GM12891 (cell line): ENCODE data around the gene TBC1D8.

Experiments used
- DNase-seq: peaks from one replicate; pipeline ENCODE4 v3.0.0; 2011; ENCODE audit warnings: low spot score; ENCODE audit not compliant: insufficient read length
- FAIRE-seq: peaks from 2 replicates; lab custom pipeline; 2011; peaks lifted over from hg19 to GRCh38; lab: Jason Lieb, UNC
- PAX5 ChIP-seq: IDR thresholded peaks from 2 replicates; pipeline ENCODE4 v1.6.1; 2011; ENCODE audit warnings: low read length, moderate library complexity, mild to moderate bottlenecking; ENCODE audit not compliant: insufficient read depth, severe bottlenecking
- POLR2A ChIP-seq: IDR thresholded peaks from 2 replicates; pipeline ENCODE4 v1.6.1; 2011; ENCODE audit warnings: low read depth, low read length, control low read depth
- POLR2AphosphoS5 ChIP-seq: IDR thresholded peaks from 2 replicates; pipeline ENCODE4 v1.6.1; 2011; ENCODE audit warnings: low read depth, low read length, control low read depth
- POU2F2 ChIP-seq: IDR thresholded peaks from 2 replicates; pipeline ENCODE4 v1.6.1; 2011; ENCODE audit warnings: low read depth, mild to moderate bottlenecking, control low read depth, low read length, moderate library complexity
- SPI1 ChIP-seq: IDR thresholded peaks from 2 replicates; pipeline ENCODE4 v1.6.1; 2011; ENCODE audit warnings: low read depth, low read length, control low read depth
- TAF1 ChIP-seq: IDR thresholded peaks from 2 replicates; pipeline ENCODE4 v1.6.1; 2011; ENCODE audit warnings: low read depth, low read length, control low read depth

Gene TBC1D8

DNA sequence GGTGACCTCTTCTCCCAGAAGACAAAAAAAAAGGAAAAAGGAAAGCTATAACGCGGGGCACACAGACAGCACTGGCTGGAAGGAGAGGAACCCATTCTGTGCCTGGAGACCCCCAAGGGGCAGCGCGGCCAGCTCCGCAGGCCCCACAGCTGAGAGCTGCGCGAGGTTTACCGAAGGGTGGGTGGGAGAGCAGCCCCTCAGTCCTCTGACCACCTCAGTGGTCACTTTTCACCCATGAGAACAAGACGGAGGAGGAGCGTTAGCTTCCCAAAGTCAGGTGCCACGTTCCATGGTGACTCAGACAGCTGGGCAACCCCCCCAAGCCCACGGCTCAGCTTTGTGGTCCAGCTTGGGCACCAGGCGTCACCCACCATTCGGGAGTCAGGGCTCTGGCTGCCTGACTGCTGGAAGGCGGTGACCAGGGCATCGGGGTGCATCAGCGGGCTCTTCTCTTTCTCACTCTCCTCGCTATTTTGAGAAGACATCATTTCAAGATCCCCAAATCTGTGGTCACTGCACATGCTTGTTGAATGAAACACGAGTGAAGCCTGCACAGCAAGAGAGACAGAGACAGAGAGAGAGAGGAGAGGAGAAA is 113.9 kb downstream of the TBC1D8 start:
- FAIRE-seq (no peak), DNase-seq (no peak)
- TF ChIP-seq POLR2AphosphoS5, result no peak
- TF ChIP-seq SPI1, result no peak
- no peak for TF ChIP-seq PAX5
- no peak for TF ChIP-seq POU2F2
- TF ChIP-seq POLR2A, result no peak
- no peak for TF ChIP-seq TAF1

- peak; percentile 45 for FAIRE-seq
- DNase-seq, result peak; percentile 30
- TF ChIP-seq PAX5, result no peak
- no peak for TF ChIP-seq POU2F2
- TF ChIP-seq POLR2AphosphoS5, result no peak
- no peak for TF ChIP-seq SPI1
Observed at GRCh38 chr2:101036562-101036961, 114.6 kb downstream of the TBC1D8 start.

DNA sequence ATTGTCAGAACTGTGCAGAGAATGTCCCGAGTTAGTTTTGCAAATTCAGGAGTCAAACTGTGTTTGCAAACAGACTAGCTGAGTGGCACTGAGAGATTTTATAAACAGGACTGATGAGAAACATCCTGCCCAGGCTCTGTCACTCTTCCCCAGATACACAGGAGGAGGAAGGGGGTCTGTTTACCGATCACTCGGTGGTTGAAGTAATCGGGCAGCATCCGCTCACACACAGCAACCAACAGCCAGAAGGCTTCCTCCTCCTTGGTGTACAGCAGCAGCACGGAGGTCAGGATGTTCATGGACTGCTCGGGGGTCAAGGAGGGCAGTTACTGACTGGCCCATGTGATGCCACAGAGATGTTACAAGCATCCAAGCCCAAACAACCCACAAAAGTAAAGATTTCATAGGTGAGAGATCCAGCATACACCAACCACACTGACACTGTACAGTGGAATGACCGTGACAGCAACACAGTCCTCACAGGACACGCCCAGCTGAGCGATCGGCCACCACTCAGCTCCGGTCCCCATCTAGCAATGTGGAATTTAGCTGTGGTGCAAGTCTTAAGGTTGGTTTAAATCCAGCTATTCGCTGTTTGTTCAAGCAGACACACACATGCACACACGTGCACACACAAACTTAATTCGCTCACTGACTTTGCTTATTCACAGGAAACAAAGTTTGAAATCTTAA is 119.0 kb downstream of the TBC1D8 start:
- TF ChIP-seq PAX5, result no peak
- no peak for DNase-seq
- FAIRE-seq, result no peak

DNA sequence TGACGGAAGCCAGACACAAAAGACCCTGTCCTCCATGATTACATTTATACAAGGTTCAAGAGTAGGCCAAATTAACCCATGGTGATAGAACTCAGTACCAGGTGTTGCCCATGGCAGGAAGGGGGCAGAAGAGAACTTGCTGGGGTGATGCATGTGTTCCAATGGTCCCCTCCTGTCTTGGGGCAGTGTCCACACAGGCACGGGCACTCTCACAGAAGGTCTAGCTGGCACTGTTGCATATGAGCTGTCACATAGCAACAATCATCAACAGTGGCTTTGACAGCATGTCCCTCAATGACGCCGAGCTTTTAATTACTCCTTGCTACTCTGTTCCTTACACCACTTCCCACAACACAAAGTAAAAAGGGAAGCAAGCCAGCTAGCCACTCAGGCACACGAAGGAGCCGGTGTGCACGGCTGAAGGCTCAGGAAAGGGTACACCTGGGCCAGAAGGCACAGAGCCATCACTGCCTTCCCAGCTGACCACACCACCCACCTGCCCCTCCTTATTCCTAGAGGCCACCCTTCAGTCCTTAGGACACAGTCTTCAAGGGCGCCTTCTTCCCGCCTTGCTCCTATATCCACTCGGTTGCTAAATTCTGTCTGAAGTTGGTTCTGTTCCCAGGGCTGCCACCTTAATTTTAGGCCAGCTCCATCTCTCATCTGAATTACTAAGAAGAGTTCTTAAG is 120.2 kb downstream of the TBC1D8 start:
- DNase-seq, result no peak
- TF ChIP-seq PAX5 (no peak), TAF1 (no peak), SPI1 (no peak), POLR2AphosphoS5 (no peak), POLR2A (no peak), POU2F2 (no peak)
- no peak for FAIRE-seq

GRCh38 chr2:101027852-101028251 is 123.3 kb downstream of the TBC1D8 start:
- DNase-seq (no peak), FAIRE-seq (no peak)
- TF ChIP-seq POLR2A, result no peak
- no peak for TF ChIP-seq PAX5

- TF ChIP-seq POLR2A (no peak), PAX5 (no peak), POU2F2 (no peak), TAF1 (no peak), POLR2AphosphoS5 (no peak), SPI1 (no peak)
- DNase-seq (no peak), FAIRE-seq (no peak)
Observed at GRCh38 chr2:101026923-101027469, 124.2 kb downstream of the TBC1D8 start.

GRCh38 chr2:101026253-101026701 is 124.9 kb downstream of the TBC1D8 start:
- TF ChIP-seq TAF1, result no peak
- TF ChIP-seq POU2F2, result no peak
- no peak for TF ChIP-seq POLR2A
- no peak for TF ChIP-seq SPI1
- no peak for TF ChIP-seq POLR2AphosphoS5
- no peak for TF ChIP-seq PAX5
- no peak for FAIRE-seq
- DNase-seq, result no peak

DNA sequence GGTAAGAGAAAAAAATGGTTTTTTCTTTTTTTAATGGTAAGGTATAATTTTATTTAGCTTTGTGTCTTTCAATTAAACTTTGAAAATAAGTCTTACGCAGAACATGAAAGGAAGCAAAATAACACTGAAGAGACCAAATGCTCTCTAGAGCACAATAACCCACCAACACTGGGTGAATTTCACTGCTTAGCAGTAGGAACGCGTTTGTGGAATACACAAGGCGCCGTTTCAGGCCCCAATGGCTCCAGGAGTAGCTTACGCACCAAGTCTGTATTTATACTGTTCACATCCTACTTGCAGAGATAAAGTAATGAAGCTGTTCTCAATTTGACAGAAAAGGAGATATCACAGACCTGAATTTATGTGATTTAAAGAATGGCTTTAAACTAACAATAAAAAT is 125.6 kb downstream of the TBC1D8 start:
- no peak for TF ChIP-seq PAX5
- no peak for TF ChIP-seq SPI1
- no peak for TF ChIP-seq POLR2AphosphoS5
- TF ChIP-seq POLR2A, result no peak
- TF ChIP-seq TAF1, result no peak
- TF ChIP-seq POU2F2, result no peak
- no peak for DNase-seq
- no peak for FAIRE-seq

- DNase-seq (no peak), FAIRE-seq (no peak)
- TF ChIP-seq POLR2AphosphoS5 (no peak), TAF1 (no peak), SPI1 (no peak), POLR2A (no peak)
Observed at GRCh38 chr2:101023327-101024107, 127.7 kb downstream of the TBC1D8 start.
